Measurements from ENCODE around the gene AFAP1.
"Not testable (repeated sequence)": the region's sequence is repeated elsewhere in the genome, so short reads cannot be mapped to it uniquely, and the experiment has no call there.

The AFAP1 gene

GRCh38 chr4:7947927-7948326, 8.3 kb upstream of the AFAP1 start:
- Histone ChIP-seq H3K9me3 (ENCODE audit: control insufficient read depth, low read length) (no peaks in the 10 kb centered on the region), H3K4me1 (ENCODE audit: control insufficient read depth, insufficient read depth, low read length) (no peaks in the 10 kb centered on the region), H3K36me3 (ENCODE audit: control insufficient read depth, insufficient read depth, low read length) (no peaks in the 10 kb centered on the region), H3K27ac (ENCODE audit: insufficient read depth, low read depth, low read length, poor library complexity, severe bottlenecking) (no peak overlapping the region), H3K4me3 (ENCODE audit: insufficient read depth, low read depth, low read length) (no peak overlapping the region), H3K27me3 (ENCODE audit: control insufficient read depth, insufficient read depth, low read length, poor library complexity, severe bottlenecking) (no peaks in the 10 kb centered on the region)
- 94 to 95% methylated on average over 4 of the region's 4 CpGs for WGBS, 2 experiments

GRCh38 chr4:7945709-7946380, 6.2 kb upstream of the AFAP1 start:
- WGBS, 2 experiments, result 89 to 90% methylated on average over 14 of the region's 14 CpGs
- H3K4me1 ChIP-seq (ENCODE audit: control insufficient read depth, insufficient read depth, low read length), result peaks cover 7% of the 10 kb centered on the region

GRCh38 chr4:7944599-7945220, 5.0 kb upstream of the AFAP1 start:
- H3K4me1 ChIP-seq (ENCODE audit: control insufficient read depth, insufficient read depth, low read length), result peaks cover 7% of the 10 kb centered on the region
- 91 to 100% methylated on average over 3 to 4 of the region's 5 CpGs for WGBS, 2 experiments
- no peaks in the 10 kb centered on the region for H3K36me3 ChIP-seq (ENCODE audit: control insufficient read depth, insufficient read depth, low read length)
- no peak overlapping the region for H3K27ac ChIP-seq (ENCODE audit: insufficient read depth, low read depth, low read length, poor library complexity, severe bottlenecking)
- H3K9me3 ChIP-seq (ENCODE audit: control insufficient read depth, low read length), result no peaks in the 10 kb centered on the region
- no peak overlapping the region for H3K4me3 ChIP-seq (ENCODE audit: insufficient read depth, low read depth, low read length)
- H3K27me3 ChIP-seq (ENCODE audit: control insufficient read depth, insufficient read depth, low read length, poor library complexity, severe bottlenecking), result no peaks in the 10 kb centered on the region

More at GRCh38 chr4:7945709-7946380, 6.2 kb upstream of the AFAP1 start:
- H3K4me3 ChIP-seq (ENCODE audit: insufficient read depth, low read depth, low read length), result no peak overlapping the region
- H3K27ac ChIP-seq (ENCODE audit: insufficient read depth, low read depth, low read length, poor library complexity, severe bottlenecking), result no peak overlapping the region
- H3K9me3 ChIP-seq (ENCODE audit: control insufficient read depth, low read length), result no peaks in the 10 kb centered on the region
- no peaks in the 10 kb centered on the region for H3K36me3 ChIP-seq (ENCODE audit: control insufficient read depth, insufficient read depth, low read length)
- no peaks in the 10 kb centered on the region for H3K27me3 ChIP-seq (ENCODE audit: control insufficient read depth, insufficient read depth, low read length, poor library complexity, severe bottlenecking)

GRCh38 chr4:7943688-7944087, 4.0 kb upstream of the AFAP1 start:
- not testable (repeated sequence) for H3K36me3 ChIP-seq (ENCODE audit: control insufficient read depth, insufficient read depth, low read length); H3K27ac ChIP-seq (ENCODE audit: insufficient read depth, low read depth, low read length, poor library complexity, severe bottlenecking); H3K4me3 ChIP-seq (ENCODE audit: insufficient read depth, low read depth, low read length); H3K27me3 ChIP-seq (ENCODE audit: control insufficient read depth, insufficient read depth, low read length, poor library complexity, severe bottlenecking); H3K4me1 ChIP-seq (ENCODE audit: control insufficient read depth, insufficient read depth, low read length); H3K9me3 ChIP-seq (ENCODE audit: control insufficient read depth, low read length)
- WGBS, 2 experiments, result 94 to 98% methylated on average over 4 of the region's 4 CpGs

- peaks cover 12% of the 10 kb centered on the region for H3K27me3 ChIP-seq (ENCODE audit: control insufficient read depth, insufficient read depth, low read length, poor library complexity, severe bottlenecking)
- H3K4me3 ChIP-seq (ENCODE audit: insufficient read depth, low read depth, low read length), result no peak overlapping the region
- H3K4me1 ChIP-seq (ENCODE audit: control insufficient read depth, insufficient read depth, low read length), result peaks cover 7% of the 10 kb centered on the region
- H3K36me3 ChIP-seq (ENCODE audit: control insufficient read depth, insufficient read depth, low read length), result no peaks in the 10 kb centered on the region
- no peaks in the 10 kb centered on the region for H3K9me3 ChIP-seq (ENCODE audit: control insufficient read depth, low read length)
- WGBS, 2 experiments, result 94 to 97% methylated on average over 7 to 8 of the region's 8 CpGs
- H3K27ac ChIP-seq (ENCODE audit: insufficient read depth, low read depth, low read length, poor library complexity, severe bottlenecking), result no peak overlapping the region
Observed at GRCh38 chr4:7943211-7943610, 3.5 kb upstream of the AFAP1 start.

GRCh38 chr4:7941965-7942496, 2.4 kb upstream of the AFAP1 start:
- peaks cover 18% of the 10 kb centered on the region for H3K27me3 ChIP-seq (ENCODE audit: control insufficient read depth, insufficient read depth, low read length, poor library complexity, severe bottlenecking)
- H3K27ac ChIP-seq (ENCODE audit: insufficient read depth, low read depth, low read length, poor library complexity, severe bottlenecking), result no peak overlapping the region
- H3K9me3 ChIP-seq (ENCODE audit: control insufficient read depth, low read length), result no peaks in the 10 kb centered on the region
- 88 to 92% methylated on average over 4 of the region's 4 CpGs for WGBS, 2 experiments
- no peak overlapping the region for H3K4me3 ChIP-seq (ENCODE audit: insufficient read depth, low read depth, low read length)
- no peaks in the 10 kb centered on the region for H3K36me3 ChIP-seq (ENCODE audit: control insufficient read depth, insufficient read depth, low read length)
- peaks cover 7% of the 10 kb centered on the region for H3K4me1 ChIP-seq (ENCODE audit: control insufficient read depth, insufficient read depth, low read length)

GRCh38 chr4:7941111-7941964, 1.7 kb upstream of the AFAP1 start:
- H3K36me3 ChIP-seq (ENCODE audit: control insufficient read depth, insufficient read depth, low read length), result no peaks in the 10 kb centered on the region
- H3K27ac ChIP-seq (ENCODE audit: insufficient read depth, low read depth, low read length, poor library complexity, severe bottlenecking), result no peak overlapping the region
- 89 to 90% methylated on average over 11 of the region's 11 CpGs for WGBS, 2 experiments
- H3K4me1 ChIP-seq (ENCODE audit: control insufficient read depth, insufficient read depth, low read length), result peaks cover 7% of the 10 kb centered on the region
- H3K9me3 ChIP-seq (ENCODE audit: control insufficient read depth, low read length), result no peaks in the 10 kb centered on the region
- H3K4me3 ChIP-seq (ENCODE audit: insufficient read depth, low read depth, low read length), result no peak overlapping the region
- peaks cover 18% of the 10 kb centered on the region for H3K27me3 ChIP-seq (ENCODE audit: control insufficient read depth, insufficient read depth, low read length, poor library complexity, severe bottlenecking)

- peaks cover 7% of the 10 kb centered on the region for H3K4me1 ChIP-seq (ENCODE audit: control insufficient read depth, insufficient read depth, low read length)
- H3K4me3 ChIP-seq (ENCODE audit: insufficient read depth, low read depth, low read length), result peak overlapping the region; percentile 83
- peaks cover 18% of the 10 kb centered on the region for H3K27me3 ChIP-seq (ENCODE audit: control insufficient read depth, insufficient read depth, low read length, poor library complexity, severe bottlenecking)
- H3K36me3 ChIP-seq (ENCODE audit: control insufficient read depth, insufficient read depth, low read length), result no peaks in the 10 kb centered on the region
- H3K27ac ChIP-seq (ENCODE audit: insufficient read depth, low read depth, low read length, poor library complexity, severe bottlenecking), result no peak overlapping the region
- WGBS, 2 experiments, result 1% methylated on average over 75 of the region's 75 CpGs
- H3K9me3 ChIP-seq (ENCODE audit: control insufficient read depth, low read length), result no peaks in the 10 kb centered on the region
Observed at GRCh38 chr4:7938609-7939376, 868 bp downstream of the AFAP1 start.

GRCh38 chr4:7938266-7938608, 1.4 kb downstream of the AFAP1 start:
- no peak overlapping the region for H3K27ac ChIP-seq (ENCODE audit: insufficient read depth, low read depth, low read length, poor library complexity, severe bottlenecking)
- peak overlapping the region; percentile 83 for H3K4me3 ChIP-seq (ENCODE audit: insufficient read depth, low read depth, low read length)
- H3K4me1 ChIP-seq (ENCODE audit: control insufficient read depth, insufficient read depth, low read length), result peaks cover 7% of the 10 kb centered on the region
- WGBS, 2 experiments, result 21 to 29% methylated on average over 6 of the region's 6 CpGs
- H3K36me3 ChIP-seq (ENCODE audit: control insufficient read depth, insufficient read depth, low read length), result no peaks in the 10 kb centered on the region
- peaks cover 18% of the 10 kb centered on the region for H3K27me3 ChIP-seq (ENCODE audit: control insufficient read depth, insufficient read depth, low read length, poor library complexity, severe bottlenecking)
- no peaks in the 10 kb centered on the region for H3K9me3 ChIP-seq (ENCODE audit: control insufficient read depth, low read length)

Measured in ectodermal cell (in vitro differentiated cells).